ENCODE data around the gene REL.

GRCh38 chr2:60884800-60885199 lies 3.4 kb downstream of the REL start:
- TF ChIP-seq EZH2 (IDR thresholded peaks at IDR 0.05; ENCODE audit: borderline replicate concordance, low read depth, low read length, poor library complexity, severe bottlenecking) (no peak), CTCF (conservative IDR thresholded peaks at IDR 0.05; ENCODE audit: low read depth, low read length) (no peak)

All from A673 (cell line).